Measurements from ENCODE around the gene PGAP6. TPM values are rescaled to one million over a fixed set of nuclear protein-coding genes. Genes with fewer than 3 reads are reported as not detected.
"Not testable (repeated sequence)": the region's sequence is repeated elsewhere in the genome, so short reads cannot be mapped to it uniquely, and the experiment has no call there.

Gene PGAP6
- total RNA-seq, 1 experiment from 2014 or later = 67.0 TPM

- no peak for DNase-seq (ENCODE audit: low read depth)
Observed at GRCh38 chr16:367333-367903, 14.4 kb downstream of the PGAP6 start.

GRCh38 chr16:366476-366875, 15.3 kb downstream of the PGAP6 start:
- no peak for DNase-seq (ENCODE audit: low read depth)

- DNase-seq (ENCODE audit: low read depth) = no peak
Observed at GRCh38 chr16:364595-365491, 16.9 kb downstream of the PGAP6 start.

- no peak for DNase-seq (ENCODE audit: low read depth)
Observed at GRCh38 chr16:363766-364490, 17.9 kb downstream of the PGAP6 start.

- no peak for DNase-seq (ENCODE audit: low read depth)
Observed at GRCh38 chr16:363110-363765, 18.5 kb downstream of the PGAP6 start.

GRCh38 chr16:362702-362999, 19.1 kb downstream of the PGAP6 start:
- DNase-seq (ENCODE audit: low read depth) = not testable (repeated sequence)

- DNase-seq (ENCODE audit: low read depth) = peak; percentile 75
Observed at GRCh38 chr16:361872-362701, 19.7 kb downstream of the PGAP6 start.

GRCh38 chr16:361341-361871, 20.4 kb downstream of the PGAP6 start:
- DNase-seq (ENCODE audit: low read depth) = no peak

- no peak for DNase-seq (ENCODE audit: low read depth)
Observed at GRCh38 chr16:360698-361336, 21.0 kb downstream of the PGAP6 start.

GRCh38 chr16:359871-360697, 21.7 kb downstream of the PGAP6 start:
- DNase-seq (ENCODE audit: low read depth) = no peak

- DNase-seq (ENCODE audit: low read depth) = no peak
Observed at GRCh38 chr16:359067-359763, 22.6 kb downstream of the PGAP6 start.

GRCh38 chr16:356741-357140, 25.0 kb downstream of the PGAP6 start:
- no peak for DNase-seq (ENCODE audit: low read depth)

- DNase-seq (ENCODE audit: low read depth) = no peak
Observed at GRCh38 chr16:354971-355461, 26.8 kb downstream of the PGAP6 start.

GRCh38 chr16:354291-354881, 27.4 kb downstream of the PGAP6 start:
- no peak for DNase-seq (ENCODE audit: low read depth)

GRCh38 chr16:353404-354290, 28.1 kb downstream of the PGAP6 start:
- DNase-seq (ENCODE audit: low read depth) = no peak

- peak; percentile 74 for DNase-seq (ENCODE audit: low read depth)
Observed at GRCh38 chr16:352547-353403, 29.0 kb downstream of the PGAP6 start, which contains the start of gene AXIN1. Gene AXIN1, minus strand, starts transcription at chr16:352723. Its CDS starts 5,698 bp downstream, at chr16:347025.
